NCI-H69 (cell line): Measurements from ENCODE around the gene GUF1.

Experiments
- DNase-seq: peaks from one replicate; lab custom pipeline; 2025; lab: John Stamatoyannopoulos, UW

Gene GUF1

GRCh38 chr4:44678094-44679041 is at the start of gene GUF1:
Gene GUF1, plus strand, starts transcription at chr4:44678420. Its CDS starts 203 bp downstream, at chr4:44678623.
- peak; percentile 92 for DNase-seq

GRCh38 chr4:44629280-44629866 is 48.8 kb upstream of the GUF1 start:
- peak; percentile 60 for DNase-seq

- DNase-seq = no peak
These were observed 46.1 kb upstream of the GUF1 start for GRCh38 chr4:44632089-44632488.

GRCh38 chr4:44632733-44633132 is 45.5 kb upstream of the GUF1 start:
- peak; percentile 18 for DNase-seq

- no peak for DNase-seq
These were observed 40.1 kb upstream of the GUF1 start for GRCh38 chr4:44638091-44638490.

GRCh38 chr4:44646151-44646550 is 32.1 kb upstream of the GUF1 start:
- DNase-seq = no peak

- no peak for DNase-seq
These were observed 26.8 kb upstream of the GUF1 start, which contains the start of gene YIPF7 for GRCh38 chr4:44651425-44651824. Gene YIPF7, minus strand, starts transcription at chr4:44651625. Its CDS starts 1,525 bp downstream, at chr4:44650100.

- DNase-seq = no peak
These were observed 26.2 kb upstream of the GUF1 start for GRCh38 chr4:44652002-44652401.

GRCh38 chr4:44660396-44660795 is 17.8 kb upstream of the GUF1 start:
- no peak for DNase-seq

GRCh38 chr4:44661940-44662622 is 16.1 kb upstream of the GUF1 start:
- DNase-seq = peak; percentile 1

- DNase-seq = peak; percentile 0
These were observed 15.6 kb upstream of the GUF1 start for GRCh38 chr4:44662623-44663005.

GRCh38 chr4:44663539-44664263 is 14.5 kb upstream of the GUF1 start:
- DNase-seq = no peak

GRCh38 chr4:44668526-44668925 is 9.7 kb upstream of the GUF1 start:
- DNase-seq = no peak

GRCh38 chr4:44670506-44671199 is 7.6 kb upstream of the GUF1 start:
- peak; percentile 80 for DNase-seq

- peak; percentile 3 for DNase-seq
These were observed 6.6 kb upstream of the GUF1 start for GRCh38 chr4:44671636-44672035.

GRCh38 chr4:44674471-44674870 is 3.7 kb upstream of the GUF1 start:
- DNase-seq = peak; percentile 0

- DNase-seq = no peak
These were observed 2.9 kb upstream of the GUF1 start for GRCh38 chr4:44675366-44675765.

GRCh38 chr4:44679060-44679459 is 840 bp downstream of the GUF1 start:
- no peak for DNase-seq

GRCh38 chr4:44684648-44685047 is 6.4 kb downstream of the GUF1 start:
- DNase-seq = no peak

GRCh38 chr4:44700427-44700826 is 22.2 kb downstream of the GUF1 start:
- no peak for DNase-seq

GRCh38 chr4:44701037-44701436 is 22.8 kb downstream of the GUF1 start:
- DNase-seq = no peak
